GM23338 (cell line): Measurements from ENCODE around the gene SEZ6. TPM values are rescaled to one million over a fixed set of nuclear protein-coding genes. Genes with fewer than 3 reads are reported as not detected.

Experiments used
- ATAC-seq: fragments of 200-7000 bp; cut with Tn5 transposase; 3 replicates; pipeline ENCODE4 v1.9.1; 2020
- DNase-seq: peaks from one replicate; pipeline ENCODE4 v3.0.0-alpha.2; 2015; ENCODE audit warnings: low spot score
- H2AFZ ChIP-seq: fragments of 200-600 bp; sonication (generic); 2 replicates; pipeline ENCODE4 v1.8.0; 2016; ENCODE audit warnings: antibody characterized with exemption, mild to moderate bottlenecking, moderate library complexity
- H3F3A ChIP-seq: fragments of 200-600 bp; sonication (generic); replicated peaks from 2 replicates; pipeline ENCODE4 v1.8.0; 2017; ENCODE audit warnings: antibody characterized with exemption, mixed run types, low read depth
- H3K27ac ChIP-seq: fragments of 200-600 bp; sonication (generic); 2 replicates; pipeline ENCODE4 v1.6.1; 2016; ENCODE audit warnings: low read depth
- H3K27me3 ChIP-seq: fragments of 200-600 bp; sonication (generic); 2 replicates; pipeline ENCODE4 v1.8.0; 2016; ENCODE audit warnings: mild to moderate bottlenecking, mixed run types, moderate library complexity; ENCODE audit not compliant: insufficient read depth
- H3K36me3 ChIP-seq: fragments of 200-600 bp; sonication (generic); 2 replicates; pipeline ENCODE4 v1.8.0; 2016; ENCODE audit warnings: mild to moderate bottlenecking; ENCODE audit not compliant: insufficient read depth
- H3K4me1 ChIP-seq: fragments of 200-600 bp; sonication (generic); 2 replicates; pipeline ENCODE4 v1.8.0; 2016; ENCODE audit warnings: mild to moderate bottlenecking, moderate library complexity; ENCODE audit not compliant: insufficient read depth
- H3K4me2 ChIP-seq: fragments of 200-600 bp; sonication (generic); 2 replicates; pipeline ENCODE4 v1.7.1; 2017; ENCODE audit warnings: mixed run types
- H3K4me3 ChIP-seq: fragments of 200-600 bp; sonication (generic); 2 replicates; pipeline ENCODE4 v1.6.1; 2016; ENCODE audit warnings: mixed run types
- H3K79me2 ChIP-seq: fragments of 200-600 bp; sonication (generic); replicated peaks from 2 replicates; pipeline ENCODE4 v1.8.0; 2017; ENCODE audit warnings: mild to moderate bottlenecking; ENCODE audit not compliant: insufficient read depth
- H3K9me2 ChIP-seq: fragments of 200-600 bp; sonication (generic); 2 replicates; pipeline ENCODE4 v1.8.0; 2017; ENCODE audit not compliant: insufficient read depth
- H4K20me1 ChIP-seq: fragments of 200-600 bp; sonication (generic); replicated peaks from 2 replicates; pipeline ENCODE4 v1.8.0; 2017; ENCODE audit warnings: mild to moderate bottlenecking; ENCODE audit not compliant: insufficient read depth
- H3K27ac Mint-ChIP-seq: 2 replicates; pipeline ENCODE4 v1.8.0; 2020; ENCODE audit warnings: inconsistent platforms, mild to moderate bottlenecking, moderate library complexity, mixed read lengths
- H3K27me3 Mint-ChIP-seq: 3 replicates; pipeline ENCODE4 v1.8.0; 2022; ENCODE audit warnings: low read depth, mild to moderate bottlenecking, moderate library complexity, mixed read lengths, inconsistent platforms; ENCODE audit not compliant: insufficient read depth, poor library complexity
- H3K36me3 Mint-ChIP-seq: 3 replicates; pipeline ENCODE4 v1.8.0; 2021; ENCODE audit warnings: low read depth, mild to moderate bottlenecking, inconsistent platforms, moderate library complexity, mixed read lengths
- H3K4me1 Mint-ChIP-seq: 3 replicates; pipeline ENCODE4 v1.8.0; 2020; ENCODE audit warnings: mild to moderate bottlenecking, inconsistent platforms, mixed read lengths
- H3K4me3 Mint-ChIP-seq: 3 replicates; pipeline ENCODE4 v1.8.0; 2021; ENCODE audit warnings: moderate library complexity, mild to moderate bottlenecking, inconsistent platforms, mixed read lengths
- H3K9me3 Mint-ChIP-seq: 3 replicates; pipeline ENCODE4 v1.8.0; 2020; ENCODE audit warnings: moderate library complexity, mild to moderate bottlenecking, inconsistent platforms, mixed read lengths
- CREB1 ChIP-seq: fragments of 250-450 bp; sonication (Bioruptor Pico); IDR thresholded peaks from 2 replicates; pipeline ENCODE4 v1.5.0; 2020; ENCODE audit warnings: low read depth, mild to moderate bottlenecking, moderate library complexity
- CTCF ChIP-seq, 2 experiments: fragments of 200-600 bp in 1 of 2; sonication (generic) in 1 of 2; conservative IDR thresholded peaks; 2 replicates each; pipeline versions ENCODE4 v1.5.1 to v1.6.1; 2016 to 2017; ENCODE audit warnings: antibody characterized with exemption in 2 of 2, low read depth in 2 of 2, mild to moderate bottlenecking in 2 of 2, moderate library complexity in 1 of 2
- ETS1 ChIP-seq: IDR thresholded peaks from 2 replicates; pipeline ENCODE4 v1.6.1; 2016; ENCODE audit warnings: antibody characterized with exemption
- EZH2 ChIP-seq: fragments of 200-600 bp; sonication (generic); IDR thresholded peaks from one replicate; pipeline ENCODE4 v1.8.0; 2017; ENCODE audit warnings: antibody characterized with exemption, mild to moderate bottlenecking, low read depth; ENCODE audit not compliant: unreplicated experiment
- EZH2phosphoT487 ChIP-seq: fragments of 200-600 bp; sonication (generic); IDR thresholded peaks from one replicate; pipeline ENCODE4 v1.8.1; 2018; ENCODE audit warnings: antibody characterized with exemption; ENCODE audit not compliant: unreplicated experiment
- JUNB ChIP-seq: IDR thresholded peaks from one replicate; pipeline ENCODE4 v1.6.1; 2016; ENCODE audit warnings: antibody characterized with exemption; ENCODE audit not compliant: unreplicated experiment
- NANOG ChIP-seq: IDR thresholded peaks from 2 replicates; pipeline ENCODE4 v1.6.1; 2016; ENCODE audit warnings: antibody characterized with exemption, borderline replicate concordance
- POLR2AphosphoS5 ChIP-seq: IDR thresholded peaks from 2 replicates; pipeline ENCODE4 v1.6.1; 2016; ENCODE audit warnings: antibody characterized with exemption, low read depth
- REST ChIP-seq: IDR thresholded peaks from one replicate; pipeline ENCODE4 v1.6.1; 2018; ENCODE audit warnings: antibody characterized with exemption; ENCODE audit not compliant: unreplicated experiment
- STAT1 ChIP-seq: IDR thresholded peaks from one replicate; pipeline ENCODE4 v1.6.1; 2016; ENCODE audit warnings: antibody characterized with exemption; ENCODE audit not compliant: unreplicated experiment
- ZNF114 ChIP-seq: fragments of 250-450 bp; sonication (Bioruptor Pico); IDR thresholded peaks from 2 replicates; pipeline ENCODE4 v1.5.0; 2020; ENCODE audit warnings: mild to moderate bottlenecking, moderate library complexity
- ZNF331 ChIP-seq: fragments of 250-450 bp; sonication (Bioruptor Pico); IDR thresholded peaks from 2 replicates; pipeline ENCODE4 v1.5.0; 2020; ENCODE audit warnings: low read depth, mild to moderate bottlenecking, moderate library complexity
- ZNF462 ChIP-seq: fragments of 250-450 bp; sonication (Bioruptor Pico); IDR thresholded peaks from 2 replicates; pipeline ENCODE4 v1.5.0; 2020; ENCODE audit warnings: mild to moderate bottlenecking, moderate library complexity
- polyA plus RNA-seq: library from polyadenylated mRNA; unstranded; fragments of >200 nt; fragmentation: Nextera tagmentation; extraction: Ambion mirVana; gene quantifications from 2 replicates; pipeline ENCODE4 v1.2.1, GENCODE V29; 2016
- total RNA-seq: library from RNA; depleted of rRNA; stranded (reverse); fragments of >200 nt; shearing (Covaris generic); gene quantifications from 2 replicates; pipeline ENCODE4 v1.2.3, GENCODE V29; 2014

Gene SEZ6
- total and polyA plus RNA-seq, 2 experiments from 2014 or later = 1.0 to 6.5 TPM

- H4K20me1 ChIP-seq = no peaks in the 10 kb centered on the region
- H3K9me2 ChIP-seq = peaks cover 5% of the 10 kb centered on the region; the same call in 1 of the 2 replicates
- peaks cover 31% of the 10 kb centered on the region for H3K4me1 Mint-ChIP-seq
- no peaks in the 10 kb centered on the region for H3K27me3 ChIP-seq
- no peak overlapping the region for H3K27ac Mint-ChIP-seq
- H3K4me1 ChIP-seq = peaks cover 23% of the 10 kb centered on the region
- H3K36me3 ChIP-seq = no peaks in the 10 kb centered on the region
- peak overlapping the region; percentile 45; the same call in 1 of the 2 replicates for H3K27ac ChIP-seq
- H3K4me3 ChIP-seq = no peak overlapping the region
- H3K27me3 Mint-ChIP-seq = peaks cover 13% of the 10 kb centered on the region
- no peak overlapping the region for H2AFZ ChIP-seq
- peaks cover 17% of the 10 kb centered on the region for H3K36me3 Mint-ChIP-seq
- no peaks in the 10 kb centered on the region for H3K79me2 ChIP-seq
- no peaks in the 10 kb centered on the region; the same call in 1 of the 2 replicates for H3F3A ChIP-seq
- ATAC-seq = no peak
- no peaks in the 10 kb centered on the region for H3K9me3 Mint-ChIP-seq
- TF ChIP-seq ZNF331 (no peak), STAT1 (no peak), EZH2phosphoT487 (no peak), EZH2 (no peak), ZNF462 (CRISPR knock-in tag) (no peak), REST (no peak), CTCF (conservative IDR thresholded peaks at IDR 0.05; ENCODE audit: low read depth in 2 of 2) (no peak), NANOG (no peak), ZNF114 (CRISPR knock-in tag) (no peak), CREB1 (no peak), POLR2AphosphoS5 (no peak), ETS1 (no peak), JUNB (no peak)
- no peak overlapping the region for H3K4me2 ChIP-seq
- no peak for DNase-seq
- no peak overlapping the region for H3K4me3 Mint-ChIP-seq
Observed at GRCh38 chr17:29051194-29051593, 45.4 kb upstream of the SEZ6 start.
